ENCODE results near the gene TNFRSF14. TPM values are rescaled to one million over a fixed set of nuclear protein-coding genes. Genes with fewer than 3 reads are reported as not detected.
A peak's percentile ranks its signal among the peaks of the same experiment; 100 is the strongest.
"Not testable (repeated sequence)": the region's sequence is repeated elsewhere in the genome, so short reads cannot be mapped to it uniquely, and the experiment has no call there.

The TNFRSF14 gene
- total RNA-seq, 2 donors from 2014 or later: 141 to 175 TPM

DNA sequence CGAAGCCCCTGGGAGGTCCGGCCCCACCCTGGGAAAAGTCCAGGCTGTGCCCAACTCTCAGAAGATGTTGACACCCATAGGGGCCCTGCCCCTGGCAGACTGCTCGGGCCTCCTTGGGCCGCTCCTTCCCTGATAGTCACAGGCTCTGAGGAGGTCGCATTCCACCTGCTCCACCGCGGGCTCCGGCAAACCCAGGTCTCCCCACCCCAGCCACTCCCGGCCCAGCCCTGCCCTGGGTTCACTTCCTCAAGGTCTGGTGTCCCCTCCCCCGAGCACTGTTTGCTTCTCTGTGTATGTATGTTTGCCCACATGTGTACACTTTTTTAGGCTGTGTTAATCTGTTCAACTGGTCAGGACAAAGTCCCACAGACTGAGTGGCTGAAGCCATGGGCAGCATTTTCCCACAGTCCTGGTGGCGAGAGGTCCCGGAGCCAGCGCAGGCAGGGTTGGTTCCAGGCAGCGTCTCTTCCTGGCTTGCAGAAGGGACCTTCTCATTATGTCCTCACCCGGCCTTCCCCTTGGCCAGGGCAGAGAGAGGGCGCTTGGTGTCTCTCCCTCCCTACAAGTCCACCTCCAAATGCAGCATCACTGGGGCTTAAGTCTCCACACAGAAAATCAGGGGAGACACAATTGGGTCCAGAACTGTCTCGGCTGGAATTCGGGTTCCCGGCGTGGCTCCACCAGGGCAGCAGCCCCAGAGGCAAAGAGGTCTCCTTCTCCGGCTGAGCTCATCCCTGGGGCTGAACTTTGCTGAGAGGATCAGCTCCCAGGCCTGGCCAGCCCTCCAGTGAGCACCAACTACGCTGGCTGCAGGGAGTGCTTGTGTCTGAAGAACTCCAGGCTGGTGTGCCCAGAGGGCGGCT, 19.9 kb downstream of the TNFRSF14 start:
- H3K27ac Mint-ChIP-seq: no peak overlapping the region
- H3K4me3 Mint-ChIP-seq: peak overlapping the region; percentile 21 to 43
- H3K9me3 Mint-ChIP-seq: peaks cover 13 to 21% of the 10 kb centered on the region in 2 donors
- ATAC-seq (replicated peaks in 1 of 2) (no peak), DNase-seq (no peak)
- H3K4me1 Mint-ChIP-seq (ENCODE audit: low read depth): peaks cover 47% of the 10 kb centered on the region
- peaks cover 20% of the 10 kb centered on the region in 2 donors for H3K36me3 Mint-ChIP-seq (ENCODE audit: insufficient read depth in 2 of 2)
- no peaks in the 10 kb centered on the region for H3K27me3 Mint-ChIP-seq (ENCODE audit: low read depth)

DNA sequence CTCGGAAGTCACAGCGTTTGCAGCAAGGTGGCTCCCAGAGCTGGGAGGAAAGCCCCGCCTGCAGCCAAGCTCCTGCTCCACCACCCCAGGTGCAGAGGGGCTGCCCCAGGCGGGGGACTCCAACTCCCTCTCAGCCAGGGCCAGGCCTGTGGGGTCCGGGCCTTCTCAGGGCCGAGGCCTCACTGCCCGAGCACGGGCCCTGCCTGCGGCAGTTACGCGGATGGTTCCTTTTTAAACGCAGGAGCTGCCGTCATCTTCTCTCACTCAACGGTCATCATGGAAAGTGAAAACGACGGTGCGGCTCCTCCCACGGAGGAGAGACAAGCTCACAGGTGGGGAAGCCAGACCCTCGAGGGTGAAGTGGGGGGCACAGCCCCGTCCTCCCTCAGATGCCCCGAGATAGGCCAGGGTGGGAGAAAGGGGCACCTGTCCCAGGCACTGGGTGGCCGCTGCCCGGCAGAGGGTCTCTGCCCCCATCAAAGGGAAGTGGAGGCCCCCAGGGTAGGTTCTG, 21.4 kb downstream of the TNFRSF14 start:
- Mint-ChIP-seq H3K27ac (peak overlapping the region; percentile 90), H3K4me3 (peak overlapping the region; percentile 64 to 74), H3K4me1 (ENCODE audit: low read depth) (peaks cover 63% of the 10 kb centered on the region), H3K36me3 (ENCODE audit: insufficient read depth in 2 of 2) (peaks cover 17 to 20% of the 10 kb centered on the region in 2 donors), H3K9me3 (peaks cover 11 to 19% of the 10 kb centered on the region in 2 donors)
- DNase-seq (peak; percentile 37 to 54), ATAC-seq (replicated peaks in 1 of 2) (peak; percentile 58 to 62)
- H3K27me3 Mint-ChIP-seq (ENCODE audit: low read depth): not testable (repeated sequence)

DNA sequence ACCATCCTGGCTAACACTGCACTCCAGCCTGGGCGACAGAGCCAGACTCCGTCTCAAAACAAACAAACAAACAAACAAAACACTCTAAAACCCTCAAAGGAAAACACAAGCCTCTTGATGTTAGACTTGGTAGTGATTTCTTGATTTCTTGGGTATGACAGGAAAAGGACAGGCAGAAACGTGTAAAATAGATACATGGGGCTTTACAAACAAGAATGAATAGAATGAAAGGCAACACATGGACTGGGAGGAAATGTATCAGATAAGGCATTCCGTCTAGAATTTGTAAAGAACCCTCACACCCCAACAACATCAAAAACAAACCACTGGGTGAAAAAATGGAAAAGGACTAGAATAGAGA, 22.6 kb downstream of the TNFRSF14 start:
- DNase-seq (no peak), ATAC-seq (replicated peaks in 1 of 2) (no peak)
- Mint-ChIP-seq H3K27ac (peak overlapping the region; percentile 90), H3K4me3 (peak overlapping the region; percentile 64 to 74), H3K4me1 (ENCODE audit: low read depth) (peaks cover 74% of the 10 kb centered on the region), H3K36me3 (ENCODE audit: insufficient read depth in 2 of 2) (peaks cover 9% of the 10 kb centered on the region in 2 donors), H3K27me3 (ENCODE audit: low read depth) (no peaks in the 10 kb centered on the region), H3K9me3 (peaks cover 2 to 10% of the 10 kb centered on the region in 2 donors)

DNA sequence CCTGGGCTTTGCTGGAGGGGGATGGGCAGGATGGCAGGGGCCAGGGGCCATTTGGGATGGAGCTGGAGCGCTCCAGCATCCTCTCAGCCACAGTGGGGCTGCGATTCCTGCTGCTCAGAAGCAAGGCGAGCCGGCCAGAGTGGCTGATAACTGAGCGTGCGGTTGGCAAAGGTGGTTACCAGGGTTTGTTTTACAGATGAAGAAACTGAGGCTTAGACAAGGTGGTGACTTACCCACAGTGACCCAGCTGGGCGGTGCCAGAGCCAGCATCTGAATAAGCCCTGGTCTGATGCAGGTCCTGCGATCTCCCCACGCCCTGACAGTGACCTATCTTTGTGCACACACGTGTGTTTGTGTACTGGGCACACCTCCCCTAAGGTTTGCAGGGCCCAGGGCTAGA, 24.5 kb downstream of the TNFRSF14 start:
- peaks cover 0 to 3% of the 10 kb centered on the region in 2 donors for H3K9me3 Mint-ChIP-seq
- peaks cover 88% of the 10 kb centered on the region for H3K4me1 Mint-ChIP-seq (ENCODE audit: low read depth)
- DNase-seq: no peak
- H3K4me3 Mint-ChIP-seq: peak overlapping the region in 1 of 2 donors; percentile 58
- H3K27me3 Mint-ChIP-seq (ENCODE audit: low read depth): no peaks in the 10 kb centered on the region
- peaks cover 3 to 6% of the 10 kb centered on the region in 2 donors for H3K36me3 Mint-ChIP-seq (ENCODE audit: insufficient read depth in 2 of 2)
- no peak for ATAC-seq (replicated peaks in 1 of 2)
- no peak overlapping the region for H3K27ac Mint-ChIP-seq

DNA sequence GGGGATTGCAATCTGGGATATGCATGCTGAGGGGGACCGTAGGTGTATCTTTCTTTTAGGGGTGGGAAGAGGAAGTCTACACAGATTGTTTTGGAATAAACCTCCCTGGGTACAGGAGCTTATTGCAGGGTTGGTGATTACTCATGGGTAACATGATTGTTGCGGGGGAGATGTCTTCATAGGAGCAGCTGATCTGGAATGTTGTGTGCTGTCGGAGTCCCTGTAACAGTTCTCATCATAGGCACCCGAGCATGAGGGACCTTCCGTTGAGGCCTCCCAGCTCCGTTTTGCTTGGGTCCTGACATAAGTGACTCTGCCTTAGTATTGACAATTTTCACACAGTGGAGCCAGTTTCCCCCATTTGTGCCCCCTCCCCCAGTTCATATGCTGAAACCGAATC, 26.2 kb downstream of the TNFRSF14 start:
- Mint-ChIP-seq H3K4me1 (ENCODE audit: low read depth) (peaks cover 75% of the 10 kb centered on the region), H3K27me3 (ENCODE audit: low read depth) (no peaks in the 10 kb centered on the region), H3K27ac (no peak overlapping the region), H3K36me3 (ENCODE audit: insufficient read depth in 2 of 2) (peaks cover 6% of the 10 kb centered on the region in 2 donors), H3K9me3 (peaks cover 0 to 3% of the 10 kb centered on the region in 2 donors), H3K4me3 (no peak overlapping the region)
- DNase-seq (no peak), ATAC-seq (replicated peaks in 1 of 2) (no peak)

DNA sequence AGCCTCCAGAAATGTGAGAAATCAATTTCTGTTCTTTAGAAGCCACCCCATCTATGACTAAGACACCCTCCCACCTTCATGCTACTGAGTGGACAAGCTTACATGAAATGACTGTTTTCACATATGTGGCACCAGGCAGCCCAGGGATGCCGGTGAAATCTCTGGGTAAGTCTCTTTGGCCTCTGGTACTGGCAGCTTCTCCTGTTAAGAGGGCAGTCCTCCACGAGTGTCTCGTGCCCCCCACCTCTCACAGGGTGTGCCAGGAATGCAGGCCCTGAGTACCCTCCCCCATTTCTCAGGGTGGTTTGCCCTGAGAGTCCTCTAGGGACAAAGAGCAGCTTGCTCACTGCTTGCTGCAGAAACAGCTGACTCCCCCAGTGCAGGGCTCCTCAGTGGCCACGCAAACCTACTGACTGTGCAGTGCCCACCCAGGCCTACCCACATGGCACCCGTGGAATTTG, 27.2 kb downstream of the TNFRSF14 start:
- peaks cover 6% of the 10 kb centered on the region in 2 donors for H3K36me3 Mint-ChIP-seq (ENCODE audit: insufficient read depth in 2 of 2)
- peak; percentile 24 to 29 for ATAC-seq (replicated peaks in 1 of 2)
- H3K27ac Mint-ChIP-seq: peak overlapping the region; percentile 11
- peaks cover 65% of the 10 kb centered on the region for H3K4me1 Mint-ChIP-seq (ENCODE audit: low read depth)
- no peaks in the 10 kb centered on the region for H3K27me3 Mint-ChIP-seq (ENCODE audit: low read depth)
- peak overlapping the region; percentile 95 to 98 for H3K4me3 Mint-ChIP-seq
- H3K9me3 Mint-ChIP-seq: peaks cover 0 to 3% of the 10 kb centered on the region in 2 donors
- peak; percentile 56 to 65 for DNase-seq

DNA sequence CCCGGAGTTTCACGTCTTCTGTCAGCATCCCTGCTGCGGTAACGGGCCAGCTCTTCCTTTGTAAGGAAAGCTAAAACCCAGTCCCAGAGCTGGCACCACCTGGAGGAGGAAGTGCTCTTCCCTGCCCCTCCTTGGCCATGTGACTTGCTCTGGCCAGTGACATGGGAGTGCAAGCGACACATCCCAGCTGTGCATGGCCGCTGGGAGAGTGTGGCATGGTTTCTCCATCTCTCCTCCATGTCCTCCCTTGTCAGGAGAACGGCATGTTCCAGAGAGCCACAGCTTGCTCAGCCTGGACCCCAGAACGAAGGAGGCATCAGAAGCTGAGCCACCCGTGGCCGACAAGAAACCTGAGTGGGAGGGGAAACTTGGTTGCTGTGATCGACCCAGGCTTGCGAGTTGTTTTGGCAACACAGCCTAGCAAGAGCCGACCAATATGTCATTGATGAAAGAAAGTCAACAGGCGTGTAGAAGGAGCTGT, 27.7 kb downstream of the TNFRSF14 start:
- Mint-ChIP-seq H3K9me3 (peaks cover 0 to 1% of the 10 kb centered on the region in 2 donors), H3K4me3 (peak overlapping the region; percentile 95 to 98), H3K36me3 (ENCODE audit: insufficient read depth in 2 of 2) (peaks cover 4 to 6% of the 10 kb centered on the region in 2 donors), H3K27ac (peak overlapping the region; percentile 11), H3K27me3 (ENCODE audit: low read depth) (no peaks in the 10 kb centered on the region), H3K4me1 (ENCODE audit: low read depth) (peaks cover 60% of the 10 kb centered on the region)
- ATAC-seq (replicated peaks in 1 of 2): no peak
- DNase-seq: peak; percentile 52 to 56

DNA sequence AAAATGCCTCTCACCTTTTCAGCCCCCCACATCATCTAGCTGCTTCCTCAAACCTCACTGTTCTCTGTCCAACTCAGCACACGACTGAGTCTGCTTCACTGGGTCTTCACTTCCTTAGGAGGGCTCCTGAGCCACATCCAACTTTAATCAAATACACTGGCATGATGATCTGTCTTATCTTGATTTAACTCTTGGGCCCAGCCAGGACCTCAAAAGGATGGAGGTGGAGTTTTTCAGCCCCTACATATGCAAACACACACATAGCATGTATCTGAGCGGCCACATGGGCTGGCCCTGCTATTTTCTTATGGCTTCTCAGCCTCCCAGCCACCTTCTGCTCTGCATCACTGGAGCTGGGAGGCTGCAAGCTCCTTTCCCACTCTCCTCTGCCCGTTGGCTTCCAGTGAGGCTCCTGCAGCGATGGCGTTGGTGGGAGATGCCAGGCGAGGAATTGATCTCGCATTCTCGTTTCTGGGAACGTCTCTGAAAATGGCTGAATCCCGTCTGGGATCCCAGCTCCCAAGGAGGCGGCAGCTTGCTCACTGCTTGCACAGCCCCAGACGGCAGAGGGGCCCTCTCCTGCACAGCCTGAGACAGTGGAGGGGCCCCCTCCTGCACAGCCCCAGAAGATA, 28.6 kb downstream of the TNFRSF14 start:
- Mint-ChIP-seq H3K9me3 (no peaks in the 10 kb centered on the region), H3K4me3 (peak overlapping the region; percentile 95 to 98), H3K36me3 (ENCODE audit: insufficient read depth in 2 of 2) (peaks cover 2 to 6% of the 10 kb centered on the region in 2 donors), H3K27me3 (ENCODE audit: low read depth) (no peaks in the 10 kb centered on the region), H3K27ac (peak overlapping the region; percentile 11), H3K4me1 (ENCODE audit: low read depth) (peaks cover 51% of the 10 kb centered on the region)
- no peak for ATAC-seq (replicated peaks in 1 of 2)
- DNase-seq: no peak

DNA sequence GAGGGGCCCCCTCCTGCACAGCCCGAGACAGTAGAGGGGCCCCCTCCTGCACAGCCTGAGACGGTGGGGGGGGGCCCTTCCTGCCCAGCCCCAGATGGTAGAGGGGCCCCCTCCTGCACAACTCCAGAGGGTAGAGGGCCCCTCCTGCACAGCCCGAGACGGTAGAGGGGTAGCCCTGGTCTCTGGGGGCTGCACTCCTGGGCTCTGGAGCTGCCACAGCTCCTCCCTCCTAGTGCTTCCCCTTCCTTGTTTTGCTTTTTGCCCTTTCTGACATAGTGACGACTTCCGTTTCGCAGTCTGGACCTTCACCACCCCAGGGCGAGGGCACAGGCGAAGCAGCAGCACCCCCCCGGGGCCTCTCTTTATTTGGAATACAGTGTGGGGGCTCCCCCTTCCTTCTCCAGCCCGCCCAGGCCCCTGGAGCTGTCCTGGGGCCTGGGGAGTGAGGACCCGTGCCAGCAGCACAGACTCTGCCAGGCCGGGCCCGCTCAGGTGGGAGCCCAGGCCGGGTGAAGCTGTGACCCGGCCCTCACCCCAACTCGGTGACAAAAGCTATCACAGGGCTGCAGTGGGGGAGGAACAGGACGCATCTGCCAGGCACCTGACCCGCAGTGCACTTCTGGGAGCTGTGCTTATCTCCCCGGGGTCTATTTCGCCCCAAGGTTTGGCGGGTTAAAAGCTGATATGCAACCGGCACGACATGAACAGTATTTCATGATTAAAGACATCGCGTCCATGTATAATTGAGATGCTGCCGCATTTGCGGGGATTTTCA, 29.3 kb downstream of the TNFRSF14 start:
- DNase-seq (peak; percentile 74 to 76), ATAC-seq (replicated peaks in 1 of 2) (peak; percentile 46 to 52)
- peaks cover 2 to 6% of the 10 kb centered on the region in 2 donors for H3K36me3 Mint-ChIP-seq (ENCODE audit: insufficient read depth in 2 of 2)
- peak overlapping the region; percentile 95 to 98 for H3K4me3 Mint-ChIP-seq
- peak overlapping the region; percentile 91 for H3K27ac Mint-ChIP-seq
- no peaks in the 10 kb centered on the region for H3K27me3 Mint-ChIP-seq (ENCODE audit: low read depth)
- H3K9me3 Mint-ChIP-seq: no peaks in the 10 kb centered on the region
- H3K4me1 Mint-ChIP-seq (ENCODE audit: low read depth): peaks cover 47% of the 10 kb centered on the region

DNA sequence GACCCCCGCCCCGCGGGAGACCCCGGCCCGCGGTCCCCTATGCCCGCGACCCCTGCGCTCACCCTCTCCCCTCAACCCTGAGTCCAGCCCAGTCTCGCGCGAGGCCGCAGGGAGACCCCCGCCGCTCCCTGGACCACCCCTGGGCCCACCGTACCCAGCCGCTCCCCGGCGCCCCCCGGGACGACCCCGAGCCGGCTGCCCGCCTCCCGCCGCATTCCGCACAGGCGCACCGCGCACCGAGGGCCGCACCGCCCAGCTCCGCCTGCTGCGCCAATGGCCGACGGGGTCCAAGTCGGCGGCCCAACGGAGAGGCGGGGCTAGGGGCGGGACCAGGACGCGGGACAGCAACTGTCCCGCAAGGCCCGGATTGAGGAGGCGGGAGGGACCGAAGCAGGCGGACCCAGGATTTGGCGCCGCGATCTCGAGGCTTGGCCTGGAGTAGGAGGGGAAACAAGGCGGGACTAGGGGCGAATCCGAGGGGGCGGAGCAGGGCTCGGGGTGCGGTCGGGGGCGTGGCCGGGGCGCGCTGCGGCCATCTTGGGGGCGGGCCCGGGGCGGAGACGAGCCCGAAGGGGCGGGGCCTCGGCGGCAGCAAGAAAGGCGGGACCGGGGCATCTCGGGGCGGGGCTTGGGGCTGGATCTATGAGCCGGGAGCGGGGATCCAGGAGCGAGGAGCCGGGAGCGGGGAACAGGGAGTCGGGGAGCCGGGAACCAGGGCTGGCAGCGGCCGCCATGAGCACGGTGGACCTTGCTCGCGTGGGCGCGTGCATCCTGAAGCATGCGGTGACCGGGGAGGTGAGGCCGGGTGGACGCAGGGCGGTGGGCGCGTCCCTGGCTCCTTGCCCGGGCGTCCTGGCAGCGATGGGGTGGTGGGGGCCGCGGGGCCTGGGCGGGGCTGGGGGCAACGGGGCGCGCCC, 30.2 kb downstream of the TNFRSF14 start, which contains the start of gene PRXL2B:
Gene PRXL2B, plus strand, starts transcription at position 624 of the 917 bp plus-strand sequence. Its CDS starts 109 bp downstream, at position 733.
- peak; percentile 78 to 81 for ATAC-seq (replicated peaks in 1 of 2)
- peaks cover 2 to 3% of the 10 kb centered on the region in 2 donors for H3K36me3 Mint-ChIP-seq (ENCODE audit: insufficient read depth in 2 of 2)
- peak within 1 kb of the TSS; percentile 95 to 98 for H3K4me3 Mint-ChIP-seq
- H3K4me1 Mint-ChIP-seq (ENCODE audit: low read depth): peaks cover 38% of the 10 kb centered on the region
- peak within 1 kb of the TSS; percentile 91 for H3K27ac Mint-ChIP-seq
- H3K9me3 Mint-ChIP-seq: no peaks in the 10 kb centered on the region
- peak; percentile 99 for DNase-seq
- H3K27me3 Mint-ChIP-seq (ENCODE audit: low read depth): no peaks in the 10 kb centered on the region

DNA sequence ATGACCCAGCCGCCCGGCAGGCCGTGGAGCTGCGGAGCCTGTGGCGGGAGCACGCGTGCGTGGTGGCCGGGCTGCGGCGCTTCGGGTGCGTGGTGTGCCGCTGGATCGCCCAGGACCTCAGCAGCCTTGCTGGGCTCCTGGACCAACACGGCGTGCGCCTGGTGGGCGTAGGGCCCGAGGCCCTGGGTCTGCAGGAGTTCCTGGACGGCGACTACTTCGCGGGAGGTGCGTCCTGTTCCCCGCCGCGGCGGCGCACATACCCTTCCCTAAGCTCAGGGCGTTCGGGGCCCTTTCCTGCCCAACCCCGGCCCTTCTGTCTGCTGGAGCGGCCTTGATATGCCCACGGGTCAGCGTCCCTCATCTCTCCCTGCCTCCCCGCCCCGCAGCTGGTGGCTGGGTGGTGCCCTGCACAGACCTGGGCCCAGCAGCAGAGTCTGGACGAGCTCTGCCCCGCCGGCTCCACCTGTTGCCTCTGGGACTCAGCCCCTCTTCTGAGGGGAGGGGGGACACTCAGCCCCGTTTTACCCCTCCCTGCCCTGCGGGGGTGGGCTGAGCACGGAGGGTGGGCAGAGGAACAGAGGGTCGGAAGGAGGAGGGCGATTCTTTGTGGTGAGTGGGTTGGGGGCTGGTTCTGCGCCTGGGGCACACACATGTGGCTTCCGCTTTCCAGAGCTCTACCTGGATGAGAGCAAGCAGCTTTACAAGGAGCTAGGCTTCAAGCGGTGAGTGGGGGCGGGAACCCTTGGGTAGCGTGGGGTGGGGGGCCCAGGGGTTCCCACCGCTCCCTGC, 31.1 kb downstream of the TNFRSF14 start:
- ATAC-seq (replicated peaks in 1 of 2) (peak in 1 of 2 donors; percentile 1), DNase-seq (peak in 1 of 2 donors; percentile 47)
- Mint-ChIP-seq H3K27me3 (ENCODE audit: low read depth) (no peaks in the 10 kb centered on the region), H3K4me3 (peak overlapping the region; percentile 89 to 92), H3K9me3 (no peaks in the 10 kb centered on the region), H3K4me1 (ENCODE audit: low read depth) (peaks cover 29% of the 10 kb centered on the region), H3K27ac (no peak overlapping the region), H3K36me3 (ENCODE audit: insufficient read depth in 2 of 2) (peaks cover 2 to 3% of the 10 kb centered on the region in 2 donors)
